K562 (cell line): ENCODE data around the gene MYMX. TPM values are rescaled to one million over a fixed set of nuclear protein-coding genes. Genes with fewer than 3 reads are reported as not detected.
A peak's percentile ranks its signal among the peaks of the same experiment; 100 is the strongest.

Experiments
- BCL6 ChIP-seq: fragments of 250-450 bp; sonication (Bioruptor Pico); IDR thresholded peaks from 2 replicates; pipeline ENCODE4 v1.4.0; 2020
- CBFA2T3 ChIP-seq: fragments of 450-650 bp; IDR thresholded peaks from 2 replicates; pipeline ENCODE4 v1.6.1; 2017
- CC2D1A ChIP-seq: fragments of 450-650 bp; IDR thresholded peaks from 2 replicates; pipeline ENCODE4 v1.6.1; 2017; ENCODE audit warnings: mild to moderate bottlenecking
- CCAR2 ChIP-seq: fragments of 200-400 bp; formaldehyde crosslinking; IDR thresholded peaks from 2 replicates; pipeline ENCODE4 v1.6.1; 2017; ENCODE audit warnings: mild to moderate bottlenecking, low read depth, low read length
- CEBPG ChIP-seq, 3 experiments: fragments of 200-800 bp in 1 of 3; sonication (Bioruptor generic) in 1 of 3; sonication (generic) in 1 of 3; formaldehyde crosslinking in 1 of 3; IDR thresholded peaks in 2 of 3; conservative IDR thresholded peaks in 1 of 3; 2 replicates each; pipeline versions ENCODE4 v1.6.1 to v1.8.0; 2016 to 2022; ENCODE audit warnings: missing compliant biosample characterization in 2 of 3, missing genetic modification characterization in 2 of 3, mild to moderate bottlenecking in 1 of 3, missing genetic modification reagents in 1 of 3
- CREB1 ChIP-seq, 2 experiments: sonication (generic) in 1 of 2; formaldehyde crosslinking in 1 of 2; IDR thresholded peaks; 2 replicates each; pipeline versions ENCODE4 v1.6.1 to v1.8.0; 2012 to 2022; ENCODE audit warnings: inconsistent platforms in 1 of 2, mild to moderate bottlenecking in 1 of 2, missing genetic modification reagents in 1 of 2, moderate library complexity in 1 of 2
- CREBBP ChIP-seq: IDR thresholded peaks from one replicate; pipeline ENCODE4 v1.6.1; 2012; ENCODE audit warnings: low read depth, mild to moderate bottlenecking, control low read depth, inconsistent platforms, low read length
- ETS2 ChIP-seq: IDR thresholded peaks from 2 replicates; pipeline ENCODE4 v1.6.1; 2016; ENCODE audit warnings: borderline replicate concordance, missing genetic modification characterization, mild to moderate bottlenecking, moderate library complexity, missing compliant biosample characterization; ENCODE audit not compliant: poor library complexity, severe bottlenecking
- GTF2B ChIP-seq: IDR thresholded peaks from 2 replicates; pipeline ENCODE4 v1.6.1; 2011; ENCODE audit not compliant: insufficient read length; ENCODE audit errors: extremely low read depth
- HDAC1 ChIP-seq, 2 experiments: fragments of 450-650 bp; IDR thresholded peaks; 2 replicates each; pipeline ENCODE4 v1.6.1; 2016 to 2017; ENCODE audit warnings: inconsistent platforms in 1 of 2, mild to moderate bottlenecking in 1 of 2, moderate library complexity in 1 of 2
- KLF16 ChIP-seq: IDR thresholded peaks from 2 replicates; pipeline ENCODE4 v1.6.1; 2016; ENCODE audit warnings: antibody characterized with exemption
- MED1 ChIP-seq: sonication (generic); formaldehyde crosslinking; IDR thresholded peaks from 2 replicates; pipeline ENCODE4 v1.8.1; 2023; ENCODE audit warnings: missing genetic modification reagents, borderline replicate concordance
- MTA2 ChIP-seq: fragments of 450-650 bp; IDR thresholded peaks from 2 replicates; pipeline ENCODE4 v1.6.1; 2016; ENCODE audit warnings: low read depth
- MXD1 ChIP-seq: fragments of 250-450 bp; sonication (Bioruptor Pico); IDR thresholded peaks from 2 replicates; pipeline ENCODE4 v1.8.0; 2021; ENCODE audit warnings: borderline replicate concordance, mild to moderate bottlenecking, moderate library complexity; ENCODE audit not compliant: poor library complexity, severe bottlenecking
- NCOA4 ChIP-seq: fragments of 450-650 bp; IDR thresholded peaks from 2 replicates; pipeline ENCODE4 v1.6.1; 2018; ENCODE audit warnings: mild to moderate bottlenecking; ENCODE audit not compliant: partially characterized antibody
- NEUROD1 ChIP-seq: fragments of 150-350 bp; IDR thresholded peaks from 2 replicates; pipeline ENCODE4 v1.6.1; 2014; ENCODE audit warnings: borderline replicate concordance, low read length, low read depth; ENCODE audit not compliant: partially characterized antibody
- NONO ChIP-seq, 2 experiments: fragments of 200-400 bp in 1 of 2; fragments of 450-650 bp in 1 of 2; formaldehyde crosslinking in 1 of 2; IDR thresholded peaks; 2 replicates each; pipeline ENCODE4 v1.6.1; 2017; ENCODE audit warnings: low read depth in 2 of 2, mild to moderate bottlenecking in 2 of 2, moderate library complexity in 2 of 2, low read length in 1 of 2
- PHTF2 ChIP-seq: fragments of 250-450 bp; sonication (Bioruptor Pico); IDR thresholded peaks from 2 replicates; pipeline ENCODE4 v1.5.0; 2021; ENCODE audit warnings: mild to moderate bottlenecking
- SMAD2 ChIP-seq: fragments of 150-350 bp; IDR thresholded peaks from 2 replicates; pipeline ENCODE4 v1.6.1; 2014; ENCODE audit warnings: low read depth, mild to moderate bottlenecking, low read length
- SREBF2 ChIP-seq: sonication (generic); formaldehyde crosslinking; IDR thresholded peaks from 2 replicates; pipeline ENCODE4 v1.4.0; 2020; ENCODE audit warnings: mild to moderate bottlenecking, missing genetic modification reagents
- SRSF1 ChIP-seq: fragments of 200-400 bp; formaldehyde crosslinking; IDR thresholded peaks from 2 replicates; pipeline ENCODE4 v1.6.1; 2017; ENCODE audit warnings: mild to moderate bottlenecking, low read depth, low read length, moderate library complexity
- TBP ChIP-seq: optimal IDR thresholded peaks from 2 replicates; pipeline ENCODE3; 2011; ENCODE audit warnings: low read depth, low read length, improper control_type of control experiment
- TFAM ChIP-seq: fragments of 250-450 bp; sonication (Bioruptor Pico); conservative IDR thresholded peaks from 2 replicates; pipeline ENCODE4 v1.5.0; 2021; ENCODE audit warnings: mild to moderate bottlenecking, moderate library complexity
- XRCC4 ChIP-seq: IDR thresholded peaks from one replicate; pipeline ENCODE4 v1.6.1; 2011; ENCODE audit not compliant: insufficient read depth, insufficient read length; ENCODE audit errors: extremely low read depth
- ZBTB9 ChIP-seq: fragments of 450-650 bp; formaldehyde crosslinking; IDR thresholded peaks from 2 replicates; pipeline ENCODE4 v1.4.0; 2020; ENCODE audit warnings: mild to moderate bottlenecking, moderate library complexity
- ZKSCAN1 ChIP-seq: fragments of 150-350 bp; IDR thresholded peaks from 2 replicates; pipeline ENCODE4 v1.6.1; 2016; ENCODE audit warnings: low read depth, low read length
- ZNF224 ChIP-seq: sonication (generic); formaldehyde crosslinking; IDR thresholded peaks from 2 replicates; pipeline ENCODE4 v1.8.0; 2022; ENCODE audit warnings: mild to moderate bottlenecking, missing genetic modification reagents
- polyA plus RNA-seq, 8 experiments: library from polyadenylated mRNA; depleted of rRNA in 4 of 8; stranded (reverse) in 5 of 8; unstranded in 3 of 8; fragments of >200 nt; fragmentation: Nextera tagmentation in 2 of 8; fragmentation: Illumina TruSeq in 1 of 8; extraction: Ambion mirVana in 2 of 8; extraction: Trizol in 1 of 8; gene quantifications; 2 replicates each; pipeline versions ENCODE4 v1.2.1 to v1.2.3, GENCODE V29; 2011 to 2014; ENCODE audit warnings: inconsistent platforms in 1 of 8, missing spikeins in 1 of 8
- total RNA-seq, 7 experiments: library from RNA; depleted of rRNA in 6 of 7; stranded (reverse); fragments of >200 nt in 6 of 7; fragmentation: Illumina TruSeq in 2 of 7; extraction: Trizol in 2 of 7; gene quantifications; 2 replicates each; pipeline versions ENCODE4 v1.2.1 to v1.2.3, GENCODE V29; 2011 to 2021; ENCODE audit warnings: low replicate concordance in 1 of 7

The MYMX gene
- total and polyA plus RNA-seq, 9 of the 15 experiments (the other 6 are each of a cell fraction or from before 2014, with no cell fraction given), result 0.12 TPM; not detected in 8

- TF ChIP-seq BCL6 (CRISPR knock-in tag) (no peak), CEBPG (CRISPR knock-in tag; IDR thresholded peaks at IDR 0.05) (no peak), CEBPG (tag; conservative IDR thresholded peaks at IDR 0.05 in 1 of 2, IDR thresholded peaks at IDR 0.05 in 1 of 2) (no peak), ZBTB9 (CRISPR knock-in tag) (peak; percentile 90), MTA2 (no peak), CBFA2T3 (peak; percentile 43; the same call in 1 of the 2 replicates), CREB1 (IDR thresholded peaks at IDR 0.05) (no peak), CREB1 (CRISPR knock-in tag; IDR thresholded peaks at IDR 0.05) (no peak), ETS2 (tag) (no peak), CC2D1A (no peak), TFAM (CRISPR knock-in tag) (no peak), SREBF2 (CRISPR knock-in tag) (no peak), NCOA4 (no peak), SRSF1 (no peak), PHTF2 (no peak), XRCC4 (no peak), ZNF224 (no peak), CCAR2 (no peak), ZKSCAN1 (no peak), HDAC1 (IDR thresholded peaks at IDR 0.05) (peak in 1 of 2 experiments; percentile 61; a peak in 2 of 4 replicates), NONO (IDR thresholded peaks at IDR 0.05; ENCODE audit: low read depth in 2 of 2, low read length in 1 of 2) (no peak; a peak in 1 of 4 replicates), NEUROD1 (peak; percentile 27), MED1 (no peak), KLF16 (peak; percentile 92), TBP (peak; percentile 61), MXD1 (CRISPR knock-in tag) (no peak), GTF2B (no peak), SMAD2 (no peak), CREBBP (no peak)
These were observed 2.5 kb downstream of the MYMX start (continued) for GRCh38 chr6:44219053-44219814.
